ENCODE data around the gene RAB1A. TPM values are rescaled to one million over a fixed set of nuclear protein-coding genes. Genes with fewer than 3 reads are reported as not detected.

RAB1A gene
- total RNA-seq, 1 experiment from 2014 or later, result 128 TPM

DNA sequence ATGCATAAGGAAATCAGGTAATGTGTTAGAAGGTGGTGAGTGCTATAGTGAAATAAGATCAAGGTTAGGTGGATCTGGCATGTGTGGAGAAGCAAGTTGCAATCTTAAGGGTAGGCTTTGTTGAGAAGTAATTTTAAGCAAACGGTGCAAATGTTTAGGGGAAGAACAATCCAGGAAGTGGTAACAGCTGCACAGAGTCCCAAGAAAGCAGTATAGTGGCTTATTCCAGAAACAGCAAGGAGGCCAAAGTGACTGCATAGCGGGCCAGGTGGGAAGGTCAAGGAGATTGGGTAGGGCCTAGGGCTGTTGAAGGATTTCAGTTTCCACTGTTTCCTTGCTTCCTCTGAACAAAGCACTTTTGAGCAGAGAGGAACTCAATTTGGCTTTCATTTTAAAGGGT is 30.0 kb upstream of the RAB1A start:
- no peak overlapping the region for H3K4me3 ChIP-seq (ENCODE audit: low read depth in 2 of 2, low read length in 2 of 2)
- no peak overlapping the region for H3K27ac ChIP-seq (ENCODE audit: low read length)
- ChIA-PET CTCF (no interaction called here), POLR2A (no interaction called here)
- H3K9me3 ChIP-seq (ENCODE audit: control insufficient read depth, insufficient read depth, low read depth, low read length), result no peaks in the 10 kb centered on the region
- no peaks in the 10 kb centered on the region for H3K27me3 ChIP-seq (ENCODE audit: control insufficient read depth, insufficient read depth, low read length)
- H3K36me3 ChIP-seq (ENCODE audit: control insufficient read depth, insufficient read depth, low read length), result no peaks in the 10 kb centered on the region
- ATAC-seq (no peak), DNase-seq (ENCODE audit: low read depth, low spot score) (no peak)
- no peaks in the 10 kb centered on the region for H3K4me1 ChIP-seq (ENCODE audit: control insufficient read depth, insufficient read depth, low read length)
- no TSS peak for BruUV-seq (replicated peaks)
- no peak for TF ChIP-seq TCF7L2 (IDR thresholded peaks at IDR 0.05; ENCODE audit: low read depth, low read length)
- no peak for TF ChIP-seq SIN3A (IDR thresholded peaks at IDR 0.05; ENCODE audit: borderline replicate concordance, insufficient read depth, low read depth, low read length)
- TF ChIP-seq, protein P1, sequence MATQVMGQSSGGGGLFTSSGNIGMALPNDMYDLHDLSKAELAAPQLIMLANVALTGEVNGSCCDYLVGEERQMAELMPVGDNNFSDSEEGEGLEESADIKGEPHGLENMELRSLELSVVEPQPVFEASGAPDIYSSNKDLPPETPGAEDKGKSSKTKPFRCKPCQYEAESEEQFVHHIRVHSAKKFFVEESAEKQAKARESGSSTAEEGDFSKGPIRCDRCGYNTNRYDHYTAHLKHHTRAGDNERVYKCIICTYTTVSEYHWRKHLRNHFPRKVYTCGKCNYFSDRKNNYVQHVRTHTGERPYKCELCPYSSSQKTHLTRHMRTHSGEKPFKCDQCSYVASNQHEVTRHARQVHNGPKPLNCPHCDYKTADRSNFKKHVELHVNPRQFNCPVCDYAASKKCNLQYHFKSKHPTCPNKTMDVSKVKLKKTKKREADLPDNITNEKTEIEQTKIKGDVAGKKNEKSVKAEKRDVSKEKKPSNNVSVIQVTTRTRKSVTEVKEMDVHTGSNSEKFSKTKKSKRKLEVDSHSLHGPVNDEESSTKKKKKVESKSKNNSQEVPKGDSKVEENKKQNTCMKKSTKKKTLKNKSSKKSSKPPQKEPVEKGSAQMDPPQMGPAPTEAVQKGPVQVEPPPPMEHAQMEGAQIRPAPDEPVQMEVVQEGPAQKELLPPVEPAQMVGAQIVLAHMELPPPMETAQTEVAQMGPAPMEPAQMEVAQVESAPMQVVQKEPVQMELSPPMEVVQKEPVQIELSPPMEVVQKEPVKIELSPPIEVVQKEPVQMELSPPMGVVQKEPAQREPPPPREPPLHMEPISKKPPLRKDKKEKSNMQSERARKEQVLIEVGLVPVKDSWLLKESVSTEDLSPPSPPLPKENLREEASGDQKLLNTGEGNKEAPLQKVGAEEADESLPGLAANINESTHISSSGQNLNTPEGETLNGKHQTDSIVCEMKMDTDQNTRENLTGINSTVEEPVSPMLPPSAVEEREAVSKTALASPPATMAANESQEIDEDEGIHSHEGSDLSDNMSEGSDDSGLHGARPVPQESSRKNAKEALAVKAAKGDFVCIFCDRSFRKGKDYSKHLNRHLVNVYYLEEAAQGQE (IDR thresholded peaks at IDR 0.05; ENCODE audit: insufficient read depth in 1 of 2, low read depth in 2 of 2, low read length in 1 of 2), result no peak
- no peak for TF ChIP-seq POLR2AphosphoS5 (IDR thresholded peaks at IDR 0.05; ENCODE audit: low read depth, low read length)
- TF ChIP-seq, protein P2, sequence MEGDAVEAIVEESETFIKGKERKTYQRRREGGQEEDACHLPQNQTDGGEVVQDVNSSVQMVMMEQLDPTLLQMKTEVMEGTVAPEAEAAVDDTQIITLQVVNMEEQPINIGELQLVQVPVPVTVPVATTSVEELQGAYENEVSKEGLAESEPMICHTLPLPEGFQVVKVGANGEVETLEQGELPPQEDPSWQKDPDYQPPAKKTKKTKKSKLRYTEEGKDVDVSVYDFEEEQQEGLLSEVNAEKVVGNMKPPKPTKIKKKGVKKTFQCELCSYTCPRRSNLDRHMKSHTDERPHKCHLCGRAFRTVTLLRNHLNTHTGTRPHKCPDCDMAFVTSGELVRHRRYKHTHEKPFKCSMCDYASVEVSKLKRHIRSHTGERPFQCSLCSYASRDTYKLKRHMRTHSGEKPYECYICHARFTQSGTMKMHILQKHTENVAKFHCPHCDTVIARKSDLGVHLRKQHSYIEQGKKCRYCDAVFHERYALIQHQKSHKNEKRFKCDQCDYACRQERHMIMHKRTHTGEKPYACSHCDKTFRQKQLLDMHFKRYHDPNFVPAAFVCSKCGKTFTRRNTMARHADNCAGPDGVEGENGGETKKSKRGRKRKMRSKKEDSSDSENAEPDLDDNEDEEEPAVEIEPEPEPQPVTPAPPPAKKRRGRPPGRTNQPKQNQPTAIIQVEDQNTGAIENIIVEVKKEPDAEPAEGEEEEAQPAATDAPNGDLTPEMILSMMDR (IDR thresholded peaks at IDR 0.05), result no peak
- intact Hi-C loops (cut with micrococcal nuclease; ENCODE audit: unreplicated experiment), result loop anchor here (10.0 kb wide), 1 partner anchor 245 kb away; no protein-coding TSS in a partner anchor
- in situ Hi-C loops (cut with HindIII; ENCODE audit: low pct_unique_long_range_greater_than_20kb, low sequenced_read_pairs), result no loop called here

DNA sequence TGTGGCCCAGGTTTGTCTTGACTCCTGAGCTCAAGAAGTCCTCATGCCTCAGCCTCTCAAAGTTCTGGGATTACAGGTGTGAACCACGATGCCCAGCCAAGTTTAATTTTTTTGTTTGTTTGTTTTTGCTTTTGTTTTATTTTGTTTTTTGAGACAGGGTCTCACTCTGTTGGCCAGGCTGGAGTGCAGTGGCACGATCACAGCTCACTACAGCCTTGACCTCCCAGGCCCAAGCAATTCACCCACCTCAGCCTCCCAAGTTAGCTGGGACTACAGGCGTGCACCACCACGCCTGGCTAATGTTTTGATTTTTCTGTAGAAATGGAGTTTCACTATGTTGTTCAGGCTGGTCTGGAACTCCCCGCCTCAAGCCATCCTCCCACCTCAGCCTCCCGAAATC is 29.4 kb upstream of the RAB1A start:
- H3K9me3 ChIP-seq (ENCODE audit: control insufficient read depth, insufficient read depth, low read depth, low read length), result no peaks in the 10 kb centered on the region
- intact Hi-C loops (cut with micrococcal nuclease; ENCODE audit: unreplicated experiment), result no loop called here
- BruUV-seq (replicated peaks), result no TSS peak
- CTCF ChIA-PET, result no interaction called here
- H3K4me3 ChIP-seq (ENCODE audit: low read depth in 2 of 2, low read length in 2 of 2), result no peak overlapping the region
- ATAC-seq (no peak), DNase-seq (ENCODE audit: low read depth, low spot score) (no peak)
- H3K36me3 ChIP-seq (ENCODE audit: control insufficient read depth, insufficient read depth, low read length), result no peaks in the 10 kb centered on the region
- TF ChIP-seq TCF7L2 (IDR thresholded peaks at IDR 0.05; ENCODE audit: low read depth, low read length) (no peak), SIN3A (IDR thresholded peaks at IDR 0.05; ENCODE audit: borderline replicate concordance, insufficient read depth, low read depth, low read length) (no peak), POLR2AphosphoS5 (IDR thresholded peaks at IDR 0.05; ENCODE audit: low read depth, low read length) (no peak)
- TF ChIP-seq, protein P1 (IDR thresholded peaks at IDR 0.05; ENCODE audit: insufficient read depth in 1 of 2, low read depth in 2 of 2, low read length in 1 of 2), result no peak
- TF ChIP-seq, protein P2 (IDR thresholded peaks at IDR 0.05), result no peak
- H3K27ac ChIP-seq (ENCODE audit: low read length), result no peak overlapping the region
- POLR2A ChIA-PET, result no interaction called here
- H3K27me3 ChIP-seq (ENCODE audit: control insufficient read depth, insufficient read depth, low read length), result no peaks in the 10 kb centered on the region
- in situ Hi-C loops (cut with HindIII; ENCODE audit: low pct_unique_long_range_greater_than_20kb, low sequenced_read_pairs), result no loop called here
- no peaks in the 10 kb centered on the region for H3K4me1 ChIP-seq (ENCODE audit: control insufficient read depth, insufficient read depth, low read length)

Measured in Panc1 (cell line).